ENCODE data around the gene ATP9B.

DNA sequence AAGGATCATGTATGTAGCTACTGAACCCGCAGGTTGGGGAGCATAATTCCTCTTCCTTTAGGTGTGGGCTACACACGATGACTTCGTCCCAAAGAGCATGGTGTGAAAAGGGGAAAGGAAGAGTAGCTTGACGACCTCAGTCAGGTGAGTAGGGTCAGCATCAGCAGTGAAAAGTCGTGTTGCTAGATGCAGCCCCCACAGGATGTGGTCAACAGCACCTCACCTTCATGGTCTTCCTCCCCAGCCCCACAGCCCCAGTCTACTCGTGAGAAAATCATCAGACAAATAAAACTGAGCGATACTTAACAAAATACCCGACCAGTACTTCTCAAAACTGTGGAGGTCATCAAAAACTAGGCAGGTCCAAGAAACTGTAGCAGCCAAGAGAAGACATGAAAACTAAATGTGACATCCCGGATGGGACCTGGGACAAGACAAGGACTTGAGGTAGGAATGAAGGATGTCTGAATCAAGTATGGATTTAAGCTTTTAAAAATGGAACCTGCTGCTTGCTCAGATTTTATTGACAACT is 249.0 kb downstream of the ATP9B start:
- no peak for TF ChIP-seq POLR2AphosphoS5 (IDR thresholded peaks at IDR 0.05; ENCODE audit: low read depth, low read length)
- no peak for TF ChIP-seq SIN3A (IDR thresholded peaks at IDR 0.05; ENCODE audit: borderline replicate concordance, insufficient read depth, low read length)
- TF ChIP-seq, protein P1, sequence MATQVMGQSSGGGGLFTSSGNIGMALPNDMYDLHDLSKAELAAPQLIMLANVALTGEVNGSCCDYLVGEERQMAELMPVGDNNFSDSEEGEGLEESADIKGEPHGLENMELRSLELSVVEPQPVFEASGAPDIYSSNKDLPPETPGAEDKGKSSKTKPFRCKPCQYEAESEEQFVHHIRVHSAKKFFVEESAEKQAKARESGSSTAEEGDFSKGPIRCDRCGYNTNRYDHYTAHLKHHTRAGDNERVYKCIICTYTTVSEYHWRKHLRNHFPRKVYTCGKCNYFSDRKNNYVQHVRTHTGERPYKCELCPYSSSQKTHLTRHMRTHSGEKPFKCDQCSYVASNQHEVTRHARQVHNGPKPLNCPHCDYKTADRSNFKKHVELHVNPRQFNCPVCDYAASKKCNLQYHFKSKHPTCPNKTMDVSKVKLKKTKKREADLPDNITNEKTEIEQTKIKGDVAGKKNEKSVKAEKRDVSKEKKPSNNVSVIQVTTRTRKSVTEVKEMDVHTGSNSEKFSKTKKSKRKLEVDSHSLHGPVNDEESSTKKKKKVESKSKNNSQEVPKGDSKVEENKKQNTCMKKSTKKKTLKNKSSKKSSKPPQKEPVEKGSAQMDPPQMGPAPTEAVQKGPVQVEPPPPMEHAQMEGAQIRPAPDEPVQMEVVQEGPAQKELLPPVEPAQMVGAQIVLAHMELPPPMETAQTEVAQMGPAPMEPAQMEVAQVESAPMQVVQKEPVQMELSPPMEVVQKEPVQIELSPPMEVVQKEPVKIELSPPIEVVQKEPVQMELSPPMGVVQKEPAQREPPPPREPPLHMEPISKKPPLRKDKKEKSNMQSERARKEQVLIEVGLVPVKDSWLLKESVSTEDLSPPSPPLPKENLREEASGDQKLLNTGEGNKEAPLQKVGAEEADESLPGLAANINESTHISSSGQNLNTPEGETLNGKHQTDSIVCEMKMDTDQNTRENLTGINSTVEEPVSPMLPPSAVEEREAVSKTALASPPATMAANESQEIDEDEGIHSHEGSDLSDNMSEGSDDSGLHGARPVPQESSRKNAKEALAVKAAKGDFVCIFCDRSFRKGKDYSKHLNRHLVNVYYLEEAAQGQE (IDR thresholded peaks at IDR 0.05; ENCODE audit: insufficient read depth in 1 of 2, low read depth in 2 of 2, low read length in 2 of 2) = no peak
